Left ventricle myocardium inferior (tissue), 1 donor: ENCODE measurements around the gene LRRC15. TPM values are rescaled to one million over a fixed set of nuclear protein-coding genes. Genes with fewer than 3 reads are reported as not detected.
A peak's percentile ranks its signal among the peaks of the same experiment; 100 is the strongest.

Experiments used
- DNase-seq: peaks from one replicate; pipeline ENCODE4 v3.0.0-alpha.2; 2020
- H3K27ac ChIP-seq: fragments of 200-600 bp; replicated peaks from 2 replicates; pipeline ENCODE4 v1.8.0; 2021
- H3K27me3 ChIP-seq: fragments of 200-600 bp; 2 replicates; pipeline ENCODE4 v1.8.0; 2021; ENCODE audit warnings: low read depth
- H3K36me3 ChIP-seq: fragments of 200-600 bp; 2 replicates; pipeline ENCODE4 v1.8.0; 2021
- H3K4me1 ChIP-seq: fragments of 200-600 bp; 2 replicates; pipeline ENCODE4 v1.8.0; 2021
- H3K4me3 ChIP-seq: fragments of 200-600 bp; 2 replicates; pipeline ENCODE4 v1.8.0; 2021; ENCODE audit warnings: mild to moderate bottlenecking, moderate library complexity
- H3K9me3 ChIP-seq: fragments of 200-600 bp; replicated peaks from 2 replicates; pipeline ENCODE4 v1.8.0; 2021
- CTCF ChIP-seq: fragments of 200-600 bp; IDR thresholded peaks from 2 replicates; pipeline ENCODE4 v1.8.0; 2021; ENCODE audit warnings: antibody characterized with exemption, mild to moderate bottlenecking, borderline replicate concordance
- intact Hi-C: fragments of 100-400 bp; cut with micrococcal nuclease; formaldehyde crosslinking; loops from one replicate; pipeline ENCODE4 v1.11.0; 2022
- total RNA-seq: library from RNA; stranded (reverse); fragmentation: NEBNext Ultra II Directional; extraction: Animal tissue kit (Norgen Biotek cat#: 25700); gene quantifications from one replicate; pipeline ENCODE4 v1.2.1, GENCODE V29; 2021
- donor health status: DM: no; HTN: yes; CAD: no; lungs with severe emphysema.

The LRRC15 gene
- total RNA-seq, 1 donor from 2014 or later: 0.14 TPM

GRCh38 chr3:194314388-194315068 is 55.0 kb downstream of the LRRC15 start:
- intact Hi-C loops: loop anchor here (5.0 kb wide), 1 partner anchor 532 kb away; no protein-coding TSS in a partner anchor
- Histone ChIP-seq H3K36me3 (peaks cover 4% of the 10 kb centered on the region), H3K9me3 (peaks cover 16% of the 10 kb centered on the region), H3K4me1 (peaks cover 28% of the 10 kb centered on the region), H3K27ac (peak overlapping the region; percentile 57), H3K4me3 (peak overlapping the region; percentile 67), H3K27me3 (peaks cover 55% of the 10 kb centered on the region)
- no peak for TF ChIP-seq CTCF
- no peak for DNase-seq

DNA sequence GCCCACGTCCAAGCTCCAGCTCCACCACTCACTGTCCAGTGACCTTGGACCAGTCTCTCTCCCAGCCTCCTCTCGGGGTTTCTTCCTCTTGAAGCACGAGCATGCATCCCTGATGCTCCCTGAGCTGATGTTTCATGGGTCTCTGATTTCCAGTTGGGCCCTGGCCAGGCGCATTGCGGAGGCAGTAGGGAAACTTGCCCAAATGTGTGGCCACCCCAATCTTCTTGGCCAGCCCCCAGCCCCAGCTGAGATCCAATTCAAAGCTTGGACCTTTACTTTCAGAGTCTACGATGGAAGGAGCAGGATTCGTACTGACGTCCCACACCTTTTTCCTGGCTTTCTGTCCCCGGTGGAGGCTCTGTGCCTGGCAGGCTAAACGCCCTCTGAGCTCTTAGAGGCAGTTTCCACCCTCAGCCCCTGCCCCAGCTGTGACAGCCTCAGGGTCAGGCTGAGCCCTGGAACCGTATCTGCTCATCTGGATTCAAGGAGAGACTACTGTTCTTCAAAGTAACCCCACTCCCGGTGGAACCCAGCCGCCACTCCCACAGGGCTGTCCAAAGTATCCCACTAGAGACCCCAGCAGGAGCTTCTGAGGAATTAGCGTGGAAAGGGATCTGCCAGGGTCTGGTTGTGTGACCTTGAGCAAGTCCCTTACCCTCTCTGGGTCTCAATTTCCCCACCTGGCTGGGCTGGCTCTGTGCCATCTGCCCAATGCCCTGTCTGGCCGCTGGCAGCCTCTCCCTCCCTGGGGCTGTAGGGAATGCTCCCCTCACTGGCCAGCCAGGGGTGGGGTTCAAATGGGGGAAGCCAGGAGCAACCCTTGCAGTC is 55.8 kb downstream of the LRRC15 start:
- H3K36me3 ChIP-seq: no peaks in the 10 kb centered on the region
- no peak for TF ChIP-seq CTCF
- H3K27me3 ChIP-seq: peaks cover 49% of the 10 kb centered on the region
- H3K9me3 ChIP-seq: peaks cover 8% of the 10 kb centered on the region
- H3K4me3 ChIP-seq: no peak overlapping the region
- peak; percentile 65 for DNase-seq
- H3K4me1 ChIP-seq: peaks cover 28% of the 10 kb centered on the region
- intact Hi-C loops: no loop called here
- H3K27ac ChIP-seq: no peak overlapping the region

GRCh38 chr3:194312743-194313281 is 56.7 kb downstream of the LRRC15 start:
- Histone ChIP-seq H3K27ac (peak overlapping the region; percentile 39), H3K4me1 (peaks cover 28% of the 10 kb centered on the region), H3K9me3 (no peaks in the 10 kb centered on the region), H3K36me3 (no peaks in the 10 kb centered on the region), H3K4me3 (no peak overlapping the region), H3K27me3 (peaks cover 40% of the 10 kb centered on the region)
- intact Hi-C loops: no loop called here
- no peak for TF ChIP-seq CTCF
- DNase-seq: no peak

DNA sequence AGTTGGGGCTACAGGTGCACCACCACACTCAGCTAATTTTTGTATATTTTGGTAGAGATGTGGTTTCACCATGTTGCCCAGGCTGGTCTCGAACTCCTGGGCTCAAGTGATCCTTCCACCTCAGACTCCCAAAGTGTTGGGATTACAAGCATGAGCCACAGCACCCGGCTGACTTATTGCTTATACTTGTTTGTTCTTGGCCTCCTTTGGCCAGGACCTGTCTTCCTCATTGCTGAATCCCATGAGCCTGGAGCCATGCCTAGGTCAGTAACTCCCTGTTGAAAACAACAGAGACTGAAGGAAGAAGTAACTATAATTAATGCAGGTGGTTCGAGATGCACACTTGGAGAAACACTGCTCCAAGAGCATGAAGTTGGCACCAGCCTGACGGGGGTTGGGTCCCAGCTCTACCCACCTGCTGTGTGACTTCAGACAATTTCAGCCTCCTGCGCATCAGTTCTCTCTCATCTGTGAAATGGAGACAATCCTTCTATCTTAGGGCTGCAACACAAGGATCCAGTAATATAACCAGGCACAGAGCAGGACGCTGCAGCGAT is 57.3 kb downstream of the LRRC15 start:
- intact Hi-C loops: no loop called here
- Histone ChIP-seq H3K4me3 (no peak overlapping the region), H3K27me3 (peaks cover 39% of the 10 kb centered on the region), H3K9me3 (no peaks in the 10 kb centered on the region), H3K27ac (no peak overlapping the region), H3K36me3 (no peaks in the 10 kb centered on the region), H3K4me1 (peaks cover 28% of the 10 kb centered on the region)
- DNase-seq: no peak
- TF ChIP-seq CTCF: no peak

DNA sequence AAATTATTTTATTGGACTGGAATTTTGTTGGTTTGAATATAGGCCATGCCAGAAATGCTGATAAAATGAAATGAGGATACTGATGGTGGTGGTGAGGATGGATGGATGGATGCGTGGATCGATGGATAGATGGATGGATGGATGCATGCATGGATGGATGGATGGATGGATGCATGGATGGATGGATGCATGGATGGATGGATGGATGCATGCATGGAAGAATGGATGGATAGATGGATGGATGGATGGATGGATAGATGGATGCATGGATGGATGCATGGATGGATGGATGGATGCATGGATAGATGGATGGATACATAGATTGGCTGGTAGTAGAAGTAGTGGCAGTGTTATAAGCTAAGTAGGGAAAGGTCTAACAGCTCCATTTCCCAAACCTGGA is 58.5 kb downstream of the LRRC15 start:
- no peak overlapping the region for H3K27ac ChIP-seq
- no peaks in the 10 kb centered on the region for H3K9me3 ChIP-seq
- no peak overlapping the region for H3K4me3 ChIP-seq
- no peak for TF ChIP-seq CTCF
- peaks cover 38% of the 10 kb centered on the region for H3K27me3 ChIP-seq
- intact Hi-C loops: no loop called here
- H3K36me3 ChIP-seq: no peaks in the 10 kb centered on the region
- peaks cover 29% of the 10 kb centered on the region for H3K4me1 ChIP-seq
- no peak for DNase-seq
